SK-N-SH (cell line): ENCODE data around the gene IL9. TPM values are rescaled to one million over a fixed set of nuclear protein-coding genes. Genes with fewer than 3 reads are reported as not detected.
A peak's percentile ranks its signal among the peaks of the same experiment; 100 is the strongest.

Experiments used
- CTCF ChIA-PET: fragments of 300-600, 350-600 bp; formaldehyde crosslinking; extraction: SDS; loops from one replicate; lab custom pipeline; 2021; lab: Yijun Ruan, JAX
- POLR2A ChIA-PET: fragments of 350-600 bp; sonication (Branson Sonifier 250); formaldehyde crosslinking; extraction: SDS; loops from one replicate; lab custom pipeline; 2020; ENCODE audit warnings: antibody characterized with exemption, inconsistent platforms; lab: Yijun Ruan, JAX
- DNase-seq: peaks from one replicate; pipeline ENCODE4 v3.0.0; 2012
- H2AFZ ChIP-seq: fragments of 200-600 bp; sonication (generic); 2 replicates; pipeline ENCODE4 v1.8.1; 2016; ENCODE audit warnings: antibody characterized with exemption, mild to moderate bottlenecking, low read depth
- H3F3A ChIP-seq: fragments of 200-600 bp; sonication (generic); replicated peaks from 2 replicates; pipeline ENCODE3; 2016; ENCODE audit warnings: antibody characterized with exemption, mild to moderate bottlenecking; ENCODE audit not compliant: insufficient read depth
- H3K27ac ChIP-seq, 2 experiments: fragments of 200-500 bp in 1 of 2; fragments of 200-600 bp in 1 of 2; sonication (Bioruptor generic) in 1 of 2; sonication (generic), shearing (Covaris generic) in 1 of 2; 2 replicates each; pipeline versions ENCODE4 v1.5.1 to v1.6.1; 2014 to 2016; ENCODE audit warnings: low read depth in 2 of 2, inconsistent platforms in 1 of 2, low read length in 1 of 2, mild to moderate bottlenecking in 1 of 2, mixed read lengths in 1 of 2
- H3K27me3 ChIP-seq: fragments of 200-600 bp; sonication (generic), shearing (Covaris generic); 2 replicates; pipeline ENCODE4 v1.6.1; 2016; ENCODE audit warnings: mixed run types; ENCODE audit not compliant: insufficient read depth
- H3K36me3 ChIP-seq, 2 experiments: fragments of 200-500 bp in 1 of 2; fragments of 200-600 bp in 1 of 2; sonication (Bioruptor generic) in 1 of 2; sonication (generic) in 1 of 2; replicated peaks in 1 of 2; 2 replicates each; pipeline versions ENCODE3 to v1.5.1; 2014 to 2016; ENCODE audit warnings: low read length in 1 of 2, mild to moderate bottlenecking in 1 of 2; ENCODE audit not compliant: insufficient read depth in 2 of 2, control insufficient read depth in 1 of 2
- H3K4me1 ChIP-seq, 2 experiments: fragments of 200-500 bp in 1 of 2; fragments of 200-600 bp in 1 of 2; sonication (Bioruptor generic) in 1 of 2; sonication (generic), shearing (Covaris generic) in 1 of 2; 2 replicates each; pipeline versions ENCODE4 v1.5.1 to v1.6.1; 2014 to 2016; ENCODE audit warnings: low read depth in 1 of 2, low read length in 1 of 2, mixed run types in 1 of 2; ENCODE audit not compliant: insufficient read depth in 2 of 2, control insufficient read depth in 1 of 2
- H3K4me2 ChIP-seq: fragments of 200-600 bp; sonication (generic), shearing (Covaris generic); 2 replicates; pipeline ENCODE4 v1.6.1; 2017; ENCODE audit warnings: mixed run types
- H3K4me3 ChIP-seq, 2 experiments: fragments of 200-500 bp in 1 of 2; fragments of 200-600 bp in 1 of 2; sonication (Bioruptor generic) in 1 of 2; sonication (generic), shearing (Covaris generic) in 1 of 2; 2 replicates each; pipeline versions ENCODE4 v1.5.1 to v1.8.1; 2014 to 2016; ENCODE audit warnings: low read depth in 2 of 2, inconsistent platforms in 1 of 2, low read length in 1 of 2, mild to moderate bottlenecking in 1 of 2, mixed read lengths in 1 of 2, moderate library complexity in 1 of 2
- H3K79me2 ChIP-seq: fragments of 200-600 bp; sonication (generic); 2 replicates; pipeline ENCODE4 v1.8.1; 2017; ENCODE audit warnings: mild to moderate bottlenecking; ENCODE audit not compliant: insufficient read depth
- H3K9ac ChIP-seq: fragments of 200-600 bp; sonication (generic); 2 replicates; pipeline ENCODE4 v1.6.1; 2017; ENCODE audit warnings: mixed run types
- H3K9me2 ChIP-seq: fragments of 200-600 bp; sonication (generic); 2 replicates; pipeline ENCODE4 v1.6.1; 2017; ENCODE audit warnings: mixed run types
- H3K9me3 ChIP-seq: fragments of 200-600 bp; sonication (generic); 2 replicates; pipeline ENCODE4 v1.6.1; 2017; ENCODE audit warnings: mixed run types, mild to moderate bottlenecking, moderate library complexity
- H4K20me1 ChIP-seq: fragments of 200-600 bp; sonication (generic); 2 replicates; pipeline ENCODE4 v1.6.1; 2017; ENCODE audit warnings: mild to moderate bottlenecking, mixed run types; ENCODE audit not compliant: insufficient read depth
- CHD2 ChIP-seq: fragments of 150-350 bp; IDR thresholded peaks from 2 replicates; pipeline ENCODE4 v1.6.1; 2018; ENCODE audit warnings: low read length; ENCODE audit not compliant: partially characterized antibody
- CTCF ChIP-seq: fragments of 200-600 bp; sonication (generic); IDR thresholded peaks from 2 replicates; pipeline ENCODE4 v1.6.1; 2017; ENCODE audit warnings: antibody characterized with exemption, mild to moderate bottlenecking, moderate library complexity
- EP300 ChIP-seq, 2 experiments: IDR thresholded peaks; 2 replicates each; pipeline versions ENCODE4 v1.4.0 to v1.6.1; 2012; ENCODE audit warnings: borderline replicate concordance in 1 of 2, low read depth in 1 of 2, low read length in 1 of 2
- EZH2phosphoT487 ChIP-seq: fragments of 200-600 bp; sonication (generic); IDR thresholded peaks from 2 replicates; pipeline ENCODE4 v1.6.1; 2017; ENCODE audit warnings: low read depth, mixed run types, mild to moderate bottlenecking, antibody characterized with exemption, moderate library complexity, borderline replicate concordance
- GABPA ChIP-seq: IDR thresholded peaks from 2 replicates; pipeline ENCODE4 v1.4.0; 2012; ENCODE audit warnings: low read depth, mild to moderate bottlenecking
- MAX ChIP-seq: IDR thresholded peaks from 2 replicates; pipeline ENCODE4 v1.4.0; 2012; ENCODE audit warnings: low read depth
- PBX3 ChIP-seq: IDR thresholded peaks from 2 replicates; pipeline ENCODE4; 2012
- RAD21 ChIP-seq: IDR thresholded peaks from 2 replicates; pipeline ENCODE4 v1.6.1; 2012; ENCODE audit warnings: mild to moderate bottlenecking, low read length
- REST ChIP-seq: IDR thresholded peaks from 2 replicates; pipeline ENCODE4 v1.6.1; 2012; ENCODE audit warnings: mild to moderate bottlenecking, low read depth, low read length, moderate library complexity
- SIN3A ChIP-seq: IDR thresholded peaks from 2 replicates; pipeline ENCODE4 v1.6.1; 2012; ENCODE audit warnings: low read depth, mild to moderate bottlenecking, low read length, moderate library complexity, borderline replicate concordance
- TAF1 ChIP-seq: IDR thresholded peaks from 2 replicates; pipeline ENCODE4 v1.6.1; 2012; ENCODE audit warnings: low read depth, mild to moderate bottlenecking, low read length, moderate library complexity, borderline replicate concordance
- USF2 ChIP-seq: fragments of 150-350 bp; IDR thresholded peaks from 2 replicates; pipeline ENCODE4 v1.6.1; 2017; ENCODE audit warnings: antibody characterized with exemption, low read length, low read depth, borderline replicate concordance
- WGBS: methylation state at CpG from one replicate; pipeline ENCODE4 v1.1.6; 2017; ENCODE audit warnings: low lambda C conversion rate; 5-methylcytosine and 5-hydroxymethylcytosine counted together
- polyA plus RNA-seq, 3 experiments: library from polyadenylated mRNA; depleted of rRNA; stranded (reverse); fragments of >200 nt; gene quantifications; 2 replicates each; pipeline ENCODE4 v1.2.3, GENCODE V29; 2012

Gene IL9
- polyA plus RNA-seq, 1 of the 3 experiments (the other 2 are of a cell fraction) = not detected

GRCh38 chr5:135881244-135881643 is 14.4 kb downstream of the IL9 start (continued):
- TF ChIP-seq TAF1 (no peak), EP300 (IDR thresholded peaks at IDR 0.05; ENCODE audit: borderline replicate concordance in 1 of 2, low read depth in 1 of 2, low read length in 1 of 2) (no peak), GABPA (no peak), REST (no peak)
- TF ChIP-seq, all 33 proteins: peak for 0

- H3K36me3 ChIP-seq = no peaks in the 10 kb centered on the region
- no peak overlapping the region for H2AFZ ChIP-seq
- H3K9me2 ChIP-seq = no peaks in the 10 kb centered on the region
- no peak overlapping the region for H3K4me3 ChIP-seq
- peaks cover 0 to 12% of the 10 kb centered on the region in 2 experiments; a peak in 1 of 4 replicates for H3K4me1 ChIP-seq
- H3F3A ChIP-seq = no peaks in the 10 kb centered on the region
- TF ChIP-seq USF2 = no peak
- no peak for TF ChIP-seq PBX3
- no peak overlapping the region for H3K4me2 ChIP-seq
- no peak for DNase-seq
- H3K27ac ChIP-seq = no peak overlapping the region
- CTCF ChIA-PET = interaction anchor here (0.7 to 2.2 kb wide), 9 partner anchors 10 to 890 kb away, joined by 3 to 14 read pairs (median 4); no protein-coding TSS in a partner anchor
- POLR2A ChIA-PET = no interaction called here
- H3K9ac ChIP-seq = no peak overlapping the region
- H3K27me3 ChIP-seq = no peaks in the 10 kb centered on the region
- no peaks in the 10 kb centered on the region for H3K9me3 ChIP-seq
- H4K20me1 ChIP-seq = no peaks in the 10 kb centered on the region
- no peaks in the 10 kb centered on the region for H3K79me2 ChIP-seq
- 69% methylated on average over 7 of the region's 7 CpGs for WGBS
These were observed 14.8 kb downstream of the IL9 start for GRCh38 chr5:135880801-135881200.

GRCh38 chr5:135880278-135880677 is 15.4 kb downstream of the IL9 start:
- no peak overlapping the region for H2AFZ ChIP-seq
- POLR2A ChIA-PET = no interaction called here
- H3K4me3 ChIP-seq = no peak overlapping the region
- H3K36me3 ChIP-seq = no peaks in the 10 kb centered on the region
- WGBS = 61% methylated on average over 3 of the region's 3 CpGs
- H3K27ac ChIP-seq = no peak overlapping the region
- H3F3A ChIP-seq = no peaks in the 10 kb centered on the region
- no peaks in the 10 kb centered on the region for H4K20me1 ChIP-seq
- CTCF ChIA-PET = interaction anchor here (1.1 to 2.2 kb wide), 3 partner anchors 202 to 332 kb away, joined by 3 to 8 read pairs (median 7); no protein-coding TSS in a partner anchor
- no peak overlapping the region for H3K4me2 ChIP-seq
- H3K9me3 ChIP-seq = no peaks in the 10 kb centered on the region
- no peaks in the 10 kb centered on the region for H3K27me3 ChIP-seq
- no peak overlapping the region for H3K9ac ChIP-seq
- H3K4me1 ChIP-seq = peaks cover 0 to 12% of the 10 kb centered on the region in 2 experiments; a peak in 1 of 4 replicates
- no peaks in the 10 kb centered on the region for H3K9me2 ChIP-seq
- peak; percentile 41 for DNase-seq
- no peaks in the 10 kb centered on the region for H3K79me2 ChIP-seq
- TF ChIP-seq RAD21 = peak; percentile 45; the same call in 1 of the 2 replicates
- TF ChIP-seq MAX = no peak
- no peak for TF ChIP-seq REST
- no peak for TF ChIP-seq CHD2
- TF ChIP-seq SIN3A = no peak
- peak; percentile 46 for TF ChIP-seq CTCF
- TF ChIP-seq EZH2phosphoT487 = no peak
